HepG2 (cell line): ENCODE measurements around the gene HMGCS2.

ENCODE experiments used
- ARID3A ChIP-seq: IDR thresholded peaks from 2 replicates; pipeline ENCODE4 v1.6.1; 2012; ENCODE audit warnings: low read depth, low read length, improper control_type of control experiment
- ELF3 ChIP-seq: IDR thresholded peaks from 2 replicates; pipeline ENCODE4 v1.6.1; 2016; ENCODE audit warnings: missing genetic modification reagents, missing compliant biosample characterization
- KAT2B ChIP-seq: fragments of 150-350 bp; IDR thresholded peaks from 2 replicates; pipeline ENCODE4 v1.6.1; 2014; ENCODE audit warnings: low read depth, low read length, borderline replicate concordance
- MAF1 ChIP-seq: sonication (generic); formaldehyde crosslinking; IDR thresholded peaks from 2 replicates; pipeline ENCODE4 v1.5.0; 2020; ENCODE audit warnings: missing genetic modification reagents, borderline replicate concordance
- MXI1 ChIP-seq: IDR thresholded peaks from 3 replicates; pipeline ENCODE4 v1.6.1; 2012; ENCODE audit warnings: low read depth, low read length, inconsistent platforms, borderline replicate concordance
- NFE2L2 ChIP-seq: fragments of 150-350 bp; IDR thresholded peaks from 2 replicates; pipeline ENCODE4 v1.6.1; 2014; ENCODE audit warnings: low read length
- NFYB ChIP-seq: sonication (generic); formaldehyde crosslinking; IDR thresholded peaks from 2 replicates; pipeline ENCODE4 v1.4.0; 2020; ENCODE audit warnings: missing genetic modification reagents
- PPARG ChIP-seq: conservative IDR thresholded peaks from 2 replicates; pipeline ENCODE4 v1.6.1; 2016; ENCODE audit warnings: missing biosample characterization, missing genetic modification reagents
- ZBTB21 ChIP-seq: sonication (generic); formaldehyde crosslinking; IDR thresholded peaks from 2 replicates; pipeline ENCODE4 v1.4.0; 2020; ENCODE audit warnings: missing genetic modification reagents
- TF ChIP-seq, protein P1 (sequence below): IDR thresholded peaks from 2 replicates; pipeline ENCODE4 v1.6.1; 2016; ENCODE audit warnings: missing genetic modification reagents, missing compliant biosample characterization
- TF ChIP-seq, protein P2 (sequence below): sonication (generic); formaldehyde crosslinking; IDR thresholded peaks from 2 replicates; pipeline ENCODE4 v1.4.0; 2020; ENCODE audit warnings: mild to moderate bottlenecking, low read depth, missing genetic modification reagents

GRCh38 chr1:119799599-119800177, 31.0 kb upstream of the HMGCS2 start:
- TF ChIP-seq ARID3A, result no peak
- TF ChIP-seq, protein P1, sequence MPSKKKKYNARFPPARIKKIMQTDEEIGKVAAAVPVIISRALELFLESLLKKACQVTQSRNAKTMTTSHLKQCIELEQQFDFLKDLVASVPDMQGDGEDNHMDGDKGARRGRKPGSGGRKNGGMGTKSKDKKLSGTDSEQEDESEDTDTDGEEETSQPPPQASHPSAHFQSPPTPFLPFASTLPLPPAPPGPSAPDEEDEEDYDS (CRISPR knock-in tag), result no peak
- no peak for TF ChIP-seq MAF1 (CRISPR knock-in tag)
- no peak for TF ChIP-seq NFYB (CRISPR knock-in tag)
- no peak for TF ChIP-seq KAT2B
- no peak for TF ChIP-seq PPARG (CRISPR knock-in tag)
- TF ChIP-seq, protein P2, sequence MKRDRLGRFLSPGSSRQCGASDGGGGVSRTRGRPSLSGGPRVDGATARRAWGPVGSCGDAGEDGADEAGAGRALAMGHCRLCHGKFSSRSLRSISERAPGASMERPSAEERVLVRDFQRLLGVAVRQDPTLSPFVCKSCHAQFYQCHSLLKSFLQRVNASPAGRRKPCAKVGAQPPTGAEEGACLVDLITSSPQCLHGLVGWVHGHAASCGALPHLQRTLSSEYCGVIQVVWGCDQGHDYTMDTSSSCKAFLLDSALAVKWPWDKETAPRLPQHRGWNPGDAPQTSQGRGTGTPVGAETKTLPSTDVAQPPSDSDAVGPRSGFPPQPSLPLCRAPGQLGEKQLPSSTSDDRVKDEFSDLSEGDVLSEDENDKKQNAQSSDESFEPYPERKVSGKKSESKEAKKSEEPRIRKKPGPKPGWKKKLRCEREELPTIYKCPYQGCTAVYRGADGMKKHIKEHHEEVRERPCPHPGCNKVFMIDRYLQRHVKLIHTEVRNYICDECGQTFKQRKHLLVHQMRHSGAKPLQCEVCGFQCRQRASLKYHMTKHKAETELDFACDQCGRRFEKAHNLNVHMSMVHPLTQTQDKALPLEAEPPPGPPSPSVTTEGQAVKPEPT (CRISPR knock-in tag), result no peak
- no peak for TF ChIP-seq MXI1
- TF ChIP-seq ELF3 (CRISPR knock-in tag), result no peak
- no peak for TF ChIP-seq ZBTB21
- no peak for TF ChIP-seq NFE2L2
